DOHH2 (cell line): ENCODE data around the gene PDE4B.

Experiments used
- H3F3A ChIP-seq: fragments of 200-600 bp; sonication (generic), shearing (Covaris generic); 2 replicates; pipeline ENCODE4 v1.6.0; 2016; ENCODE audit warnings: antibody characterized with exemption, mild to moderate bottlenecking; ENCODE audit not compliant: control insufficient read depth, insufficient read depth
- H3K27ac ChIP-seq: fragments of 200-600 bp; sonication (generic); 2 replicates; pipeline ENCODE4 v1.5.1; 2014; ENCODE audit warnings: low read depth, mild to moderate bottlenecking, low read length, moderate library complexity
- H3K27me3 ChIP-seq: fragments of 200-600 bp; sonication (generic); 2 replicates; pipeline ENCODE4 v1.6.1; 2014; ENCODE audit warnings: mild to moderate bottlenecking, low read length, mixed read lengths; ENCODE audit not compliant: control insufficient read depth
- H3K36me3 ChIP-seq: fragments of 200-600 bp; sonication (generic); 2 replicates; pipeline ENCODE4 v1.6.1; 2014; ENCODE audit warnings: mild to moderate bottlenecking, low read length, moderate library complexity, mixed read lengths; ENCODE audit not compliant: control insufficient read depth
- H3K4me1 ChIP-seq: fragments of 200-600 bp; sonication (generic); 2 replicates; pipeline ENCODE4 v1.6.1; 2014; ENCODE audit warnings: mild to moderate bottlenecking, low read length, mixed read lengths; ENCODE audit not compliant: control insufficient read depth
- H3K4me2 ChIP-seq: fragments of 200-600 bp; sonication (generic); 2 replicates; pipeline ENCODE4 v1.6.0; 2014; ENCODE audit warnings: mild to moderate bottlenecking, low read length, moderate library complexity
- H3K4me3 ChIP-seq: fragments of 200-600 bp; sonication (generic); 2 replicates; pipeline ENCODE4 v1.5.1; 2014; ENCODE audit warnings: mild to moderate bottlenecking, low read length, mixed read lengths
- H3K79me2 ChIP-seq: fragments of 200-600 bp; sonication (generic); 2 replicates; pipeline ENCODE4 v1.6.1; 2014; ENCODE audit warnings: mild to moderate bottlenecking, low read length, mixed read lengths; ENCODE audit not compliant: control insufficient read depth
- H3K9me2 ChIP-seq: fragments of 200-600 bp; sonication (generic); replicated peaks from 2 replicates; pipeline ENCODE4 v1.6.1; 2014; ENCODE audit warnings: mild to moderate bottlenecking, low read length, mixed read lengths; ENCODE audit not compliant: control insufficient read depth
- H3K9me3 ChIP-seq: fragments of 200-600 bp; sonication (generic); 2 replicates; pipeline ENCODE4 v1.6.1; 2014; ENCODE audit warnings: antibody characterized with exemption, low read length, mixed read lengths; ENCODE audit not compliant: control insufficient read depth, insufficient read depth
- H4K20me1 ChIP-seq: fragments of 200-600 bp; sonication (generic); 2 replicates; pipeline ENCODE4 v1.6.0; 2014; ENCODE audit warnings: low read depth, mild to moderate bottlenecking, antibody characterized with exemption, low read length, moderate library complexity; ENCODE audit not compliant: control insufficient read depth, insufficient read depth
- CTCF ChIP-seq: fragments of 200-600 bp; sonication (generic); IDR thresholded peaks from one replicate; pipeline ENCODE4 v1.5.1; 2014; ENCODE audit warnings: antibody characterized with exemption, mild to moderate bottlenecking, low read depth, low read length; ENCODE audit not compliant: poor library complexity, severe bottlenecking
- EZH2phosphoT487 ChIP-seq: fragments of 200-600 bp; sonication (generic); IDR thresholded peaks from 2 replicates; pipeline ENCODE4 v1.6.1; 2017; ENCODE audit warnings: borderline replicate concordance, mild to moderate bottlenecking, antibody characterized with exemption, low read length, moderate library complexity, mixed read lengths

The PDE4B gene

DNA sequence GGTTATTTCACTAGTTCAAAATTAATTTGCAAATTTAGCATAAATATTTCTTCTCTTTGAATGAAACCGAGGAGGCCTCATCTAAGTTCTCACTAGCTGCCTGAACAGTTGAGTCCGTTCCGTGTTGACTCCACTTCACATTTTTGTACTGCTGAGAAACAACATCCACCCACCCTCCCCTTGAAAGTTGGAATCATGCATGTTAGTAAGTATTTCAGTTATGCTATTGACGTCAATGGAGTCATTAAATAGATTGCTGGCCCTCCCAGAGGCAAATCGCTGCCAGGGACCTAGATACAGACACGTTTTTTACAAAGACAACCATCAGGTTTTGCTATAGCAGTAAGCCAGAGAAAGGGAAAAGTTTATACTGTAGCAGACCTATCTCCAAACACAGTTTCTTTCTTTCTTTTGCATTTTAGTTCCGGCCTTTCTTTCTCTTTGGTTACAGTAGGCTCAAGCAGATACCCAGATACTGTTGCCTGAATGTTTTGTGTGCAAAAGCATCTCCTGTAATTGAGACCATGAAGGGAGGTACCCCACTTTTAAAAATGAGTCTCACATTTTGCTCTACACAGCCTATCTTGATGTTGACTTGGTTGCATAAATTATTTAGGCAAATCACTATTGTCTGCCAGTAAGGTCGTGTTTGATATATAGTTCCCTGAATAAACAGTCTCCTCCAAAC lies 478.7 kb downstream of the PDE4B start:
- H3K27ac ChIP-seq: peak overlapping the region; percentile 78

GRCh38 chr1:66271904-66272254 lies 479.2 kb downstream of the PDE4B start:
- Histone ChIP-seq H3K36me3 (no peaks in the 10 kb centered on the region), H3K4me3 (peak overlapping the region; percentile 38), H4K20me1 (no peaks in the 10 kb centered on the region), H3K4me1 (peaks cover 28% of the 10 kb centered on the region), H3K27ac (peak overlapping the region; percentile 78), H3K9me3 (no peaks in the 10 kb centered on the region), H3F3A (no peaks in the 10 kb centered on the region), H3K27me3 (no peaks in the 10 kb centered on the region), H3K4me2 (peak overlapping the region; percentile 58), H3K9me2 (no peaks in the 10 kb centered on the region), H3K79me2 (no peaks in the 10 kb centered on the region)
- TF ChIP-seq CTCF (no peak), EZH2phosphoT487 (no peak)

More for the DNA sequence above, 478.7 kb downstream of the PDE4B start:
- H3K4me2 ChIP-seq: peak overlapping the region; percentile 58
- TF ChIP-seq CTCF (no peak), EZH2phosphoT487 (no peak)
- H3K9me3 ChIP-seq: no peaks in the 10 kb centered on the region
- H3K27me3 ChIP-seq: no peaks in the 10 kb centered on the region
- H3K4me3 ChIP-seq: peak overlapping the region; percentile 38
- H3K79me2 ChIP-seq: no peaks in the 10 kb centered on the region
- no peaks in the 10 kb centered on the region for H3F3A ChIP-seq
- H4K20me1 ChIP-seq: no peaks in the 10 kb centered on the region
- no peaks in the 10 kb centered on the region for H3K36me3 ChIP-seq
- H3K9me2 ChIP-seq: no peaks in the 10 kb centered on the region
- H3K4me1 ChIP-seq: peaks cover 28% of the 10 kb centered on the region

DNA sequence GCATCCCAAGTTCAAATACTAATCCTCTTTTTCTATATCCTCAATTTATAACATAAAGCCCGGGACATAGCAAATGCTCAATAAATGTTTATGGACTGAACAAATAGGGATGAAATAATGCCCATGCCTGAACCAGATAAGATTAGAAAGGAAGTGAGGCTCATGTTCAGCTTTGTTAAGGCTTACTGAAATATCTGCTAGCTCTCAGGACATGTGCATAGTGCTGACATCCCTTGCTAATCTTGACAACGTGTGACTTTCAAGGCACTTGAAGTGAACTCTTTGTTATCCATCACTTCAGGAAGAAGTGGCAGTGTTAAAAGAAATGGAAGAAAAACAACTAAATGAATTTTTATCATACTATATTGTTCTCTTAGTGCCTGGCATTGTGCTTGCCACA lies 481.0 kb downstream of the PDE4B start:
- Histone ChIP-seq H3F3A (no peaks in the 10 kb centered on the region), H3K4me3 (no peak overlapping the region), H3K27me3 (no peaks in the 10 kb centered on the region), H3K36me3 (no peaks in the 10 kb centered on the region), H4K20me1 (no peaks in the 10 kb centered on the region), H3K27ac (no peak overlapping the region), H3K9me3 (no peaks in the 10 kb centered on the region), H3K4me1 (peaks cover 39% of the 10 kb centered on the region), H3K4me2 (no peak overlapping the region), H3K79me2 (no peaks in the 10 kb centered on the region), H3K9me2 (no peaks in the 10 kb centered on the region)
- TF ChIP-seq EZH2phosphoT487: no peak
- no peak for TF ChIP-seq CTCF
